IPS-18a (cell line): Measurements from ENCODE around the gene SPATA20.

Source experiments
- H3K27ac ChIP-seq: one replicate; pipeline ENCODE4 v1.5.1; 2013; ENCODE audit warnings: low read length
- H3K27me3 ChIP-seq: one replicate; pipeline ENCODE4 v1.6.1; 2013; ENCODE audit warnings: mild to moderate bottlenecking, low read length; ENCODE audit not compliant: control insufficient read depth, insufficient read depth
- H3K36me3 ChIP-seq: one replicate; pipeline ENCODE4 v1.6.1; 2013; ENCODE audit warnings: low read depth, low read length; ENCODE audit not compliant: control insufficient read depth
- H3K4me1 ChIP-seq: one replicate; pipeline ENCODE4 v1.6.1; 2013; ENCODE audit warnings: low read depth, low read length; ENCODE audit not compliant: control insufficient read depth
- H3K4me3 ChIP-seq: one replicate; pipeline ENCODE4 v1.5.1; 2013; ENCODE audit warnings: low read length
- H3K9ac ChIP-seq: one replicate; pipeline ENCODE4 v1.6.1; 2013; ENCODE audit warnings: mild to moderate bottlenecking, low read length, moderate library complexity
- H3K9me3 ChIP-seq: one replicate; pipeline ENCODE4 v1.6.1; 2013; ENCODE audit warnings: low read depth, low read length; ENCODE audit not compliant: control insufficient read depth

SPATA20 gene

GRCh38 chr17:50563092-50563511, 16.1 kb downstream of the SPATA20 start:
- no peaks in the 10 kb centered on the region for H3K36me3 ChIP-seq
- H3K9ac ChIP-seq = no peak overlapping the region
- no peaks in the 10 kb centered on the region for H3K9me3 ChIP-seq
- H3K27me3 ChIP-seq = peaks cover 77% of the 10 kb centered on the region
- peaks cover 35% of the 10 kb centered on the region for H3K4me1 ChIP-seq
- no peak overlapping the region for H3K27ac ChIP-seq
- peak overlapping the region; percentile 28 for H3K4me3 ChIP-seq

GRCh38 chr17:50564916-50565315, 17.9 kb downstream of the SPATA20 start:
- Histone ChIP-seq H3K9me3 (no peaks in the 10 kb centered on the region), H3K36me3 (no peaks in the 10 kb centered on the region), H3K27ac (no peak overlapping the region), H3K27me3 (peaks cover 59% of the 10 kb centered on the region), H3K4me3 (no peak overlapping the region), H3K4me1 (peaks cover 35% of the 10 kb centered on the region), H3K9ac (no peak overlapping the region)

GRCh38 chr17:50565402-50566350, 18.7 kb downstream of the SPATA20 start:
- Histone ChIP-seq H3K36me3 (no peaks in the 10 kb centered on the region), H3K9me3 (no peaks in the 10 kb centered on the region), H3K9ac (peak overlapping the region; percentile 21), H3K4me3 (no peak overlapping the region), H3K27me3 (peaks cover 59% of the 10 kb centered on the region), H3K27ac (no peak overlapping the region), H3K4me1 (peaks cover 35% of the 10 kb centered on the region)

GRCh38 chr17:50566886-50567285, 19.9 kb downstream of the SPATA20 start:
- Histone ChIP-seq H3K4me3 (no peak overlapping the region), H3K9me3 (no peaks in the 10 kb centered on the region), H3K9ac (no peak overlapping the region), H3K36me3 (no peaks in the 10 kb centered on the region), H3K4me1 (peaks cover 35% of the 10 kb centered on the region), H3K27ac (no peak overlapping the region), H3K27me3 (peaks cover 50% of the 10 kb centered on the region)

- Histone ChIP-seq H3K9ac (no peak overlapping the region), H3K36me3 (no peaks in the 10 kb centered on the region), H3K4me1 (peaks cover 21% of the 10 kb centered on the region), H3K9me3 (no peaks in the 10 kb centered on the region), H3K4me3 (no peak overlapping the region), H3K27me3 (peaks cover 32% of the 10 kb centered on the region), H3K27ac (no peak overlapping the region)
These were observed 21.7 kb downstream of the SPATA20 start for GRCh38 chr17:50568659-50569058.

GRCh38 chr17:50569592-50569991, 22.6 kb downstream of the SPATA20 start:
- Histone ChIP-seq H3K4me1 (peaks cover 14% of the 10 kb centered on the region), H3K36me3 (no peaks in the 10 kb centered on the region), H3K9ac (no peak overlapping the region), H3K27ac (no peak overlapping the region), H3K9me3 (no peaks in the 10 kb centered on the region), H3K4me3 (no peak overlapping the region), H3K27me3 (peaks cover 23% of the 10 kb centered on the region)

GRCh38 chr17:50570032-50570431, 23.1 kb downstream of the SPATA20 start:
- Histone ChIP-seq H3K36me3 (no peaks in the 10 kb centered on the region), H3K9ac (no peak overlapping the region), H3K9me3 (no peaks in the 10 kb centered on the region), H3K27ac (no peak overlapping the region), H3K4me1 (peaks cover 11% of the 10 kb centered on the region), H3K27me3 (peaks cover 18% of the 10 kb centered on the region), H3K4me3 (no peak overlapping the region)

GRCh38 chr17:50570528-50570927, 23.6 kb downstream of the SPATA20 start:
- peaks cover 9% of the 10 kb centered on the region for H3K4me1 ChIP-seq
- peaks cover 14% of the 10 kb centered on the region for H3K27me3 ChIP-seq
- no peak overlapping the region for H3K27ac ChIP-seq
- no peak overlapping the region for H3K4me3 ChIP-seq
- no peaks in the 10 kb centered on the region for H3K36me3 ChIP-seq
- H3K9me3 ChIP-seq = no peaks in the 10 kb centered on the region
- H3K9ac ChIP-seq = no peak overlapping the region

GRCh38 chr17:50571681-50572080, 24.7 kb downstream of the SPATA20 start:
- H3K27me3 ChIP-seq = peaks cover 2% of the 10 kb centered on the region
- H3K27ac ChIP-seq = no peak overlapping the region
- H3K4me1 ChIP-seq = no peaks in the 10 kb centered on the region
- no peaks in the 10 kb centered on the region for H3K36me3 ChIP-seq
- H3K4me3 ChIP-seq = no peak overlapping the region
- no peak overlapping the region for H3K9ac ChIP-seq
- no peaks in the 10 kb centered on the region for H3K9me3 ChIP-seq

GRCh38 chr17:50572541-50572940, 25.6 kb downstream of the SPATA20 start:
- H3K27me3 ChIP-seq = no peaks in the 10 kb centered on the region
- no peak overlapping the region for H3K9ac ChIP-seq
- H3K9me3 ChIP-seq = no peaks in the 10 kb centered on the region
- H3K36me3 ChIP-seq = no peaks in the 10 kb centered on the region
- no peak overlapping the region for H3K4me3 ChIP-seq
- no peaks in the 10 kb centered on the region for H3K4me1 ChIP-seq
- no peak overlapping the region for H3K27ac ChIP-seq

GRCh38 chr17:50573866-50574611, 27.1 kb downstream of the SPATA20 start:
- H3K27me3 ChIP-seq = no peaks in the 10 kb centered on the region
- no peak overlapping the region for H3K4me3 ChIP-seq
- no peaks in the 10 kb centered on the region for H3K36me3 ChIP-seq
- no peak overlapping the region for H3K9ac ChIP-seq
- no peaks in the 10 kb centered on the region for H3K4me1 ChIP-seq
- H3K9me3 ChIP-seq = no peaks in the 10 kb centered on the region
- H3K27ac ChIP-seq = no peak overlapping the region
